OCI-LY1 (cell line): ENCODE results near the gene DOCK2.

Experiments used
- H2AFZ ChIP-seq: fragments of 200-600 bp; sonication (generic), shearing (Covaris generic); 2 replicates; pipeline ENCODE4 v1.6.0; 2014; ENCODE audit warnings: antibody characterized with exemption, mild to moderate bottlenecking, low read length
- H3F3A ChIP-seq: fragments of 200-600 bp; sonication (generic), shearing (Covaris generic); 2 replicates; pipeline ENCODE4 v1.6.0; 2014; ENCODE audit warnings: mild to moderate bottlenecking, antibody characterized with exemption, low read length, moderate library complexity; ENCODE audit not compliant: insufficient read depth
- H3K27ac ChIP-seq: fragments of 200-600 bp; sonication (generic); 2 replicates; pipeline ENCODE4 v1.5.1; 2014; ENCODE audit warnings: low read length, mixed run types, mild to moderate bottlenecking, low read depth; ENCODE audit not compliant: poor library complexity, severe bottlenecking
- H3K27me3 ChIP-seq: fragments of 200-600 bp; sonication (generic); 2 replicates; pipeline ENCODE4 v1.6.0; 2014; ENCODE audit warnings: antibody characterized with exemption, mild to moderate bottlenecking, low read length, moderate library complexity; ENCODE audit not compliant: insufficient read depth
- H3K36me3 ChIP-seq: fragments of 200-600 bp; sonication (generic); 2 replicates; pipeline ENCODE4 v1.6.1; 2014; ENCODE audit warnings: mild to moderate bottlenecking, antibody characterized with exemption, low read length, moderate library complexity, mixed read lengths; ENCODE audit not compliant: insufficient read depth
- H3K4me1 ChIP-seq: fragments of 200-600 bp; sonication (generic); 2 replicates; pipeline ENCODE4 v1.5.1; 2014; ENCODE audit warnings: mild to moderate bottlenecking, low read length, moderate library complexity; ENCODE audit not compliant: insufficient read depth, severe bottlenecking
- H3K4me2 ChIP-seq: fragments of 200-600 bp; sonication (generic), shearing (Covaris generic); 2 replicates; pipeline ENCODE4 v1.6.1; 2014; ENCODE audit warnings: low read length
- H3K4me3 ChIP-seq: fragments of 200-600 bp; sonication (generic); 2 replicates; pipeline ENCODE4 v1.5.1; 2014; ENCODE audit warnings: low read length, low read depth, mild to moderate bottlenecking, mixed read lengths; ENCODE audit not compliant: poor library complexity, severe bottlenecking
- H3K79me2 ChIP-seq: fragments of 200-600 bp; shearing (Covaris generic); 2 replicates; pipeline ENCODE4 v1.6.1; 2016; ENCODE audit warnings: mixed run types, low read length, mixed read lengths; ENCODE audit not compliant: insufficient read depth
- H3K9ac ChIP-seq: fragments of 200-600 bp; sonication (generic), shearing (Covaris generic); 2 replicates; pipeline ENCODE4 v1.6.1; 2014; ENCODE audit warnings: mild to moderate bottlenecking, low read length, mixed read lengths
- H3K9me2 ChIP-seq: fragments of 200-600 bp; sonication (generic), shearing (Covaris generic); 2 replicates; pipeline ENCODE4 v1.6.1; 2014; ENCODE audit warnings: low read depth, mild to moderate bottlenecking, low read length, mixed read lengths
- H3K9me3 ChIP-seq: fragments of 200-600 bp; shearing (Covaris generic); 2 replicates; pipeline ENCODE4 v1.6.1; 2014; ENCODE audit warnings: low read length, mixed read lengths
- H4K20me1 ChIP-seq: fragments of 200-600 bp; sonication (generic), shearing (Covaris generic); 2 replicates; pipeline ENCODE4 v1.6.0; 2016; ENCODE audit warnings: mild to moderate bottlenecking, low read length; ENCODE audit not compliant: insufficient read depth
- EZH2 ChIP-seq: fragments of 200-600 bp; sonication (generic), shearing (Covaris generic); IDR thresholded peaks from 2 replicates; pipeline ENCODE4 v1.8.0; 2017; ENCODE audit warnings: borderline replicate concordance, mixed run types, mild to moderate bottlenecking, antibody characterized with exemption, low read length, moderate library complexity, mixed read lengths
- TF ChIP-seq, protein P1 (sequence below): fragments of 200-600 bp; sonication (generic), shearing (Covaris generic); IDR thresholded peaks from 2 replicates; pipeline ENCODE4 v1.5.1; 2017; ENCODE audit warnings: mild to moderate bottlenecking, antibody characterized with exemption, low read length, moderate library complexity, mixed read lengths

Gene DOCK2

GRCh38 chr5:169650701-169651331 is 13.7 kb downstream of the DOCK2 start:
- Histone ChIP-seq H3K9me2 (no peaks in the 10 kb centered on the region), H3K4me3 (no peak overlapping the region), H3K27me3 (no peaks in the 10 kb centered on the region), H3K79me2 (peaks cover 62% of the 10 kb centered on the region), H2AFZ (no peak overlapping the region), H3K36me3 (peaks cover 53% of the 10 kb centered on the region), H3K4me1 (peaks cover 22% of the 10 kb centered on the region), H3K4me2 (no peak overlapping the region), H3K9ac (no peak overlapping the region), H3F3A (no peaks in the 10 kb centered on the region), H3K27ac (no peak overlapping the region), H4K20me1 (no peaks in the 10 kb centered on the region), H3K9me3 (no peaks in the 10 kb centered on the region)
- no peak for TF ChIP-seq EZH2
- TF ChIP-seq, protein P1, sequence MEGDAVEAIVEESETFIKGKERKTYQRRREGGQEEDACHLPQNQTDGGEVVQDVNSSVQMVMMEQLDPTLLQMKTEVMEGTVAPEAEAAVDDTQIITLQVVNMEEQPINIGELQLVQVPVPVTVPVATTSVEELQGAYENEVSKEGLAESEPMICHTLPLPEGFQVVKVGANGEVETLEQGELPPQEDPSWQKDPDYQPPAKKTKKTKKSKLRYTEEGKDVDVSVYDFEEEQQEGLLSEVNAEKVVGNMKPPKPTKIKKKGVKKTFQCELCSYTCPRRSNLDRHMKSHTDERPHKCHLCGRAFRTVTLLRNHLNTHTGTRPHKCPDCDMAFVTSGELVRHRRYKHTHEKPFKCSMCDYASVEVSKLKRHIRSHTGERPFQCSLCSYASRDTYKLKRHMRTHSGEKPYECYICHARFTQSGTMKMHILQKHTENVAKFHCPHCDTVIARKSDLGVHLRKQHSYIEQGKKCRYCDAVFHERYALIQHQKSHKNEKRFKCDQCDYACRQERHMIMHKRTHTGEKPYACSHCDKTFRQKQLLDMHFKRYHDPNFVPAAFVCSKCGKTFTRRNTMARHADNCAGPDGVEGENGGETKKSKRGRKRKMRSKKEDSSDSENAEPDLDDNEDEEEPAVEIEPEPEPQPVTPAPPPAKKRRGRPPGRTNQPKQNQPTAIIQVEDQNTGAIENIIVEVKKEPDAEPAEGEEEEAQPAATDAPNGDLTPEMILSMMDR: no peak

- Histone ChIP-seq H3K27ac (no peak overlapping the region), H3K9me2 (no peaks in the 10 kb centered on the region), H3K27me3 (no peaks in the 10 kb centered on the region), H2AFZ (no peak overlapping the region), H3K9me3 (no peaks in the 10 kb centered on the region), H3K79me2 (peaks cover 56% of the 10 kb centered on the region), H3K36me3 (peaks cover 55% of the 10 kb centered on the region), H3K4me1 (peaks cover 22% of the 10 kb centered on the region), H3K9ac (no peak overlapping the region), H3F3A (no peaks in the 10 kb centered on the region), H3K4me2 (no peak overlapping the region), H4K20me1 (no peaks in the 10 kb centered on the region), H3K4me3 (no peak overlapping the region)
- no peak for TF ChIP-seq EZH2
- TF ChIP-seq, protein P1: no peak
Measured at GRCh38 chr5:169651526-169651925, 14.5 kb downstream of the DOCK2 start.

GRCh38 chr5:169652057-169652456 is 15.0 kb downstream of the DOCK2 start:
- no peaks in the 10 kb centered on the region for H3K27me3 ChIP-seq
- TF ChIP-seq, protein P1: no peak
- no peak for TF ChIP-seq EZH2
- H3K4me1 ChIP-seq: peaks cover 22% of the 10 kb centered on the region
- H3K36me3 ChIP-seq: peaks cover 57% of the 10 kb centered on the region
- H2AFZ ChIP-seq: no peak overlapping the region
- H3K27ac ChIP-seq: no peak overlapping the region
- no peak overlapping the region for H3K4me3 ChIP-seq
- H3K9me3 ChIP-seq: no peaks in the 10 kb centered on the region
- H3K79me2 ChIP-seq: peaks cover 56% of the 10 kb centered on the region
- H3K9me2 ChIP-seq: no peaks in the 10 kb centered on the region
- H3K4me2 ChIP-seq: no peak overlapping the region
- no peaks in the 10 kb centered on the region for H4K20me1 ChIP-seq
- H3F3A ChIP-seq: no peaks in the 10 kb centered on the region
- H3K9ac ChIP-seq: no peak overlapping the region
